ENCODE measurements around the gene SMCHD1. TPM values are rescaled to one million over a fixed set of nuclear protein-coding genes. Genes with fewer than 3 reads are reported as not detected.
A peak's percentile ranks its signal among the peaks of the same experiment; 100 is the strongest.
"Not testable (repeated sequence)": the region's sequence is repeated elsewhere in the genome, so short reads cannot be mapped to it uniquely, and the experiment has no call there.

SMCHD1 gene
- total RNA-seq, 6 experiments from 2014 or later = 19.4 to 30.4 (median 26.4) TPM

- no peaks in the 10 kb centered on the region for H3K9me3 Mint-ChIP-seq
- no peaks in the 10 kb centered on the region for H3K36me3 Mint-ChIP-seq (ENCODE audit: low read depth)
- TF ChIP-seq, protein P1, sequence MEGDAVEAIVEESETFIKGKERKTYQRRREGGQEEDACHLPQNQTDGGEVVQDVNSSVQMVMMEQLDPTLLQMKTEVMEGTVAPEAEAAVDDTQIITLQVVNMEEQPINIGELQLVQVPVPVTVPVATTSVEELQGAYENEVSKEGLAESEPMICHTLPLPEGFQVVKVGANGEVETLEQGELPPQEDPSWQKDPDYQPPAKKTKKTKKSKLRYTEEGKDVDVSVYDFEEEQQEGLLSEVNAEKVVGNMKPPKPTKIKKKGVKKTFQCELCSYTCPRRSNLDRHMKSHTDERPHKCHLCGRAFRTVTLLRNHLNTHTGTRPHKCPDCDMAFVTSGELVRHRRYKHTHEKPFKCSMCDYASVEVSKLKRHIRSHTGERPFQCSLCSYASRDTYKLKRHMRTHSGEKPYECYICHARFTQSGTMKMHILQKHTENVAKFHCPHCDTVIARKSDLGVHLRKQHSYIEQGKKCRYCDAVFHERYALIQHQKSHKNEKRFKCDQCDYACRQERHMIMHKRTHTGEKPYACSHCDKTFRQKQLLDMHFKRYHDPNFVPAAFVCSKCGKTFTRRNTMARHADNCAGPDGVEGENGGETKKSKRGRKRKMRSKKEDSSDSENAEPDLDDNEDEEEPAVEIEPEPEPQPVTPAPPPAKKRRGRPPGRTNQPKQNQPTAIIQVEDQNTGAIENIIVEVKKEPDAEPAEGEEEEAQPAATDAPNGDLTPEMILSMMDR (IDR thresholded peaks at IDR 0.05) = no peak
- peaks cover 47% of the 10 kb centered on the region for H3K27me3 Mint-ChIP-seq (ENCODE audit: insufficient read depth)
- no peak overlapping the region for H3K27ac Mint-ChIP-seq
- no peak for DNase-seq
- peak overlapping the region; percentile 83 for H3K4me3 Mint-ChIP-seq
- peaks cover 24% of the 10 kb centered on the region for H3K4me1 Mint-ChIP-seq (ENCODE audit: low read depth)
Measured at GRCh38 chr18:2847317-2848246, 192.1 kb downstream of the SMCHD1 start.

DNA sequence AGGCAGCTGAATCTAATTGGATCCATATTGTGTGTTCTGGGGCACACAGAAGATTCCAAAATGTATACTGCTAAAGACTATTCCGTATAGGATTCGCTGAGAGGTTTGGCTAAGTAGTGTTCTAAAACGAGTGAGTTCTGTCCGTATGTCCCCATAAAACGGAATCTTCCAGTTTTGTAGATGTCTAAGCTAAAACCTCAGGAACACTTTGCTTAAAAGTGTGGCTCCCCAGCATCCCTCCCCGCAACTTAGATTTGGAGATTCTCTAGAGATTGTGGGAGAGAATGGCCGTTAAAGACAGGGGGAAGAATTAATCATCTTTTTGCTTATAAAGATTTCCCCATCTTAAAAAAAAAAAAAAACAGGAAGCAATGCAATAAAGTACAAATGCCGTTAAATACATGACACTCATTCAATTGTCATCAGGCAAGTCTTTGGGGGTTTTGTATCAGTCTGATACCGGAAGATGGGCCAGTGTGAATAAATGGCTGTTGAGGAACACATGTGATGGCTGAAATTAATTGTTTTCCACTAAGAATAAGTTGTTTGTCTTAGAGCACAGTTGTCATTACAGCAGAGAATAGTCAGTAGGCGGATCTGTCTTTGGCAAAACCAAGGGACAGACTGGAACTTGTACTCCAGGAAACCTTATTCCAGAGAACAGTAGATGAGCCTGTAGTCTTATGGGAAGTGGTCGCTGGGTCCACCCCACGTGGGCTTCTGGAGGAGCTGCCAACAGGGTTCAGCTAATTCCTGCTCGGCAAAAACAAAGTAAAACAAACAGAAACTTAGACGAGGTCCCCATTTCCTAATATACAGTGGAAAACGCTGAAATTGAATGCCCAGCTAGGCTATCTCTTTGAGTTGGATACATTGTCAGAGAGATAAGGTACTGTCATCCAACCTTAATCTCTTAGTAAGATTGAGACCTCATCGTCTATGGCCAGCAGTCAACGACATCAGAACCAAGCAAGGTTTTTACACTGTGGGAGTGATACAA lies 193.0 kb downstream of the SMCHD1 start:
- TF ChIP-seq, protein P1 (IDR thresholded peaks at IDR 0.05) = no peak
- Mint-ChIP-seq H3K4me3 (peak overlapping the region; percentile 83), H3K4me1 (ENCODE audit: low read depth) (peaks cover 24% of the 10 kb centered on the region), H3K27me3 (ENCODE audit: insufficient read depth) (peaks cover 38% of the 10 kb centered on the region), H3K27ac (no peak overlapping the region), H3K9me3 (no peaks in the 10 kb centered on the region), H3K36me3 (ENCODE audit: low read depth) (no peaks in the 10 kb centered on the region)
- no peak for DNase-seq

- Mint-ChIP-seq H3K9me3 (no peaks in the 10 kb centered on the region), H3K4me1 (ENCODE audit: low read depth) (peaks cover 38% of the 10 kb centered on the region), H3K27me3 (ENCODE audit: insufficient read depth) (peaks cover 23% of the 10 kb centered on the region), H3K36me3 (ENCODE audit: low read depth) (no peaks in the 10 kb centered on the region), H3K4me3 (no peak overlapping the region), H3K27ac (no peak overlapping the region)
- no peak for DNase-seq
- TF ChIP-seq, protein P1 (IDR thresholded peaks at IDR 0.05) = no peak
Measured at GRCh38 chr18:2850816-2851215, 195.3 kb downstream of the SMCHD1 start.

DNA sequence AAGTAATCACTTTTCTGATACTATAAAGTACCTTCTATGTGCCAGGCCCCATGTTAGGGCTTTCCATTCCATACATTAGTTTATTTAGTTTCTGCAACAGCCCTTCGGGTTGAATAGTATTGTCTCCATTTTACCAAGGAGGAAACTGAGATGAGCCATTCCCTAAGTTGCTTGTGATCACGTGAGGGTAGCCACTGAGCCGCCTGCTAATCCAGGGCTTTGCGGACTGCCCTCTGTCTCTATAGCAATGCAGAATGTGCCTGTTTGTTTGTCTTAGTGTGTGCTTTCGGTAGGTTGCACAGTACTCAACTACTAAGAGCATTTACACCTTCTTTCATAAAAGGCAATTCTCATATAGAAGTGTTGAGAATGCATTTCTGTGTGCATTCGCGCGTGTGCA lies 196.2 kb downstream of the SMCHD1 start:
- H3K4me1 Mint-ChIP-seq (ENCODE audit: low read depth) = peaks cover 38% of the 10 kb centered on the region
- no peak overlapping the region for H3K27ac Mint-ChIP-seq
- H3K36me3 Mint-ChIP-seq (ENCODE audit: low read depth) = no peaks in the 10 kb centered on the region
- no peak for DNase-seq
- H3K9me3 Mint-ChIP-seq = no peaks in the 10 kb centered on the region
- H3K27me3 Mint-ChIP-seq (ENCODE audit: insufficient read depth) = peaks cover 21% of the 10 kb centered on the region
- TF ChIP-seq, protein P1 (IDR thresholded peaks at IDR 0.05) = no peak
- no peak overlapping the region for H3K4me3 Mint-ChIP-seq

- DNase-seq; H3K36me3 Mint-ChIP-seq (ENCODE audit: low read depth); H3K9me3 Mint-ChIP-seq; H3K27ac Mint-ChIP-seq; H3K4me3 Mint-ChIP-seq: not testable (repeated sequence)
- Mint-ChIP-seq H3K27me3 (ENCODE audit: insufficient read depth) (peaks cover 20% of the 10 kb centered on the region), H3K4me1 (ENCODE audit: low read depth) (peaks cover 44% of the 10 kb centered on the region)
Measured at GRCh38 chr18:2852460-2852859, 196.9 kb downstream of the SMCHD1 start.

Measured in HFFc6 (cell line).